Iris pigment epithelial cell (primary cell): ENCODE data around the gene DRG2.
A peak's percentile ranks its signal among the peaks of the same experiment; 100 is the strongest.

Experiments
- DNase-seq: peaks from one replicate; pipeline ENCODE4 v3.0.0-alpha.2; 2011; ENCODE audit warnings: low read depth

Gene DRG2

DNA sequence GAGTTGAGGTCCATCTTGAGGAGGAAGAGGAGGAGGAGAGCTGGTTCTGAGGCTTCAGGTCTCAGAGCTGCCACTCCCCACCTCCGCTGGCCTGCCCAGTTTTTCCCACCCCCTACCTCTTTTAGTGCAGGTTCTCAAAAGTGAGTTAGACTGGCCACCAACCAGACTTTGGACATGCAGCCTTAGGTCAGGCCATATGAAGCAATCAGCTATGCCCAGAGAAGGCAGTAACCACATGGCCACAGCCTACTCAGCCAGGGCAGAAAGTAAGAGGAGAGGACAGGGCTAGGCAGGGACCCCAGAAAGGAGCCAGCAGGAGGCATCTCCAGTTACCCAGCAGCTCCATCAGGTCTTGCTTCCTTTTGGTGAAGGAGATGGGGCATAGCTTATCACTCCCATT lies 29.8 kb downstream of the DRG2 start:
- DNase-seq, result peak; percentile 8

GRCh38 chr17:18117982-18118975 lies 30.5 kb downstream of the DRG2 start:
- DNase-seq, result peak; percentile 16

DNA sequence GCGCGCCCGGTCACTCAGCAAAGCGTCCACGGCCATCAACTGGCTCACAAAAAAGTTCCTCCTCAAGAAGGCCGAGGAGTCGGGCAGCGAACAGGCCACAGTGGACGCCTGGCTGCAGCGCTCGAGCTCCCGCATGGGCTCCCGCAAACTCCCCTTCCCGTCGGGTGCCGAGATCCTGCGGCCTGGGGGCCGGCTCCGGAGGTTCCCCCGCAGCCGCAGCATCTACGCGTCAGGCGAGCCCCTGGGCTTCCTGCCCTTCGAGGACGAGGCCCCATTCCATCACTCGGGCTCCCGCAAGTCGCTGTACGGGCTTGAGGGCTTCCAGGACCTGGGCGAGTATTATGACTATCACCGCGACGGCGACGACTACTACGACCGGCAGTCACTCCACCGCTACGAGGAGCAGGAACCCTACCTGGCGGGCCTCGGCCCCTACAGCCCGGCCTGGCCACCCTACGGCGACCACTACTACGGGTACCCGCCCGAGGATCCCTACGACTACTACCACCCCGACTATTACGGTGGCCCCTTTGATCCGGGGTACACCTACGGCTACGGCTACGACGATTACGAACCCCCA lies 31.5 kb downstream of the DRG2 start:
- no peak for DNase-seq

DNA sequence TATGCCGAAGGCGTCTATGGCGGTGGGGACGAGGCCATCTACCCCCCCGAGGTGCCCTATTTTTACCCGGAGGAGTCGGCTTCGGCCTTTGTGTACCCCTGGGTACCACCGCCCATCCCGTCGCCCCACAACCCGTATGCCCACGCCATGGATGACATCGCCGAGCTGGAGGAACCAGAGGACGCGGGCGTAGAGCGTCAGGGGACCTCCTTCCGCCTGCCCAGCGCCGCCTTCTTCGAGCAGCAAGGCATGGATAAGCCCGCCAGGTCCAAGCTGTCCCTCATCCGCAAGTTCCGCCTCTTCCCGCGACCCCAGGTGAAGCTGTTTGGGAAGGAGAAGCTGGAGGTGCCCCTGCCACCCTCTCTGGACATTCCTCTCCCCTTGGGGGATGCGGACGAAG lies 32.2 kb downstream of the DRG2 start:
- no peak for DNase-seq

- DNase-seq, result no peak
Measured at GRCh38 chr17:18120461-18121017, 32.8 kb downstream of the DRG2 start.

GRCh38 chr17:18121144-18121910 lies 33.6 kb downstream of the DRG2 start:
- DNase-seq, result no peak

GRCh38 chr17:18122990-18123753 lies 35.4 kb downstream of the DRG2 start:
- no peak for DNase-seq

- no peak for DNase-seq
Measured at GRCh38 chr17:18124345-18125126, 36.8 kb downstream of the DRG2 start.

DNA sequence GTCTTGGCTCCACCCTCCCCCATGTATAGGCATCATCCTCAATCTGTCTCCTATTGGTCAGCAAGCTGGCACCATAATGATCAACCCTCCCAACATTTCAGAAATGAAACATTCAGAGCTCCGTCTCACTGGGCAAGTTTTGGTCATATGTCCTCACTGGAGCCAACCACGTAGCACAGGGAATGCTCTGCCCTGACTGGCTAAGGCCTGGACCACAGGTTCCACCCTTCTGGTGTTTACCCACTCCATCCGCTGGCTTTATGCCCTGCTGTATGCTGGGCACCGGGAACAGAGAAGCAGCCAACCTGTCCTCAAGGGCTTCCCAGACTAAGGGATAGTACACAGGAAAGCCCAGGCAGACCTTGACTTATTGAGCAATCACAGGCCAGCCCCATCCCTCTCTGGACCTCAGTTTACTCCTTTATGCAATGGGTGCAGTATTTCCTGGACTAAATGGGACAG lies 41.3 kb downstream of the DRG2 start:
- DNase-seq, result peak; percentile 67

GRCh38 chr17:18132711-18133110 lies 45.0 kb downstream of the DRG2 start:
- DNase-seq, result no peak

DNA sequence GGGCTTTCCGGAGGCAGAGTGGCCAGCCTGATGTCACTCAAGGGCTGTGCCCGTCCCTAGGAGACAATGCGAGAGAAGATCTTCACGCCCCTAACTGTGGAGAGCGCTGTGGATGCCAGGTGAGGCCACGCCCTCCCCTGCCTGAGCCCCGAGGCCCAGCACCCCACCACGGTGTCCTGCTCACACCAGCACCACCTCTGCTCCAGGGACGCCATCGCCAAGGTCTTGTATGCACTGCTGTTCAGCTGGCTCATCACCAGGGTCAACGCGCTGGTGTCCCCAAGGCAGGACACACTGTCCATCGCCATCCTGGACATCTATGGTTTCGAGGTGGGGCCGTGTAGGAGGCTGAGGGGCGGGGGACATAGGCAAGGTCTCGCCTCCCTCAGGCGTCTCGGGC lies 48.6 kb downstream of the DRG2 start:
- DNase-seq, result no peak

DNA sequence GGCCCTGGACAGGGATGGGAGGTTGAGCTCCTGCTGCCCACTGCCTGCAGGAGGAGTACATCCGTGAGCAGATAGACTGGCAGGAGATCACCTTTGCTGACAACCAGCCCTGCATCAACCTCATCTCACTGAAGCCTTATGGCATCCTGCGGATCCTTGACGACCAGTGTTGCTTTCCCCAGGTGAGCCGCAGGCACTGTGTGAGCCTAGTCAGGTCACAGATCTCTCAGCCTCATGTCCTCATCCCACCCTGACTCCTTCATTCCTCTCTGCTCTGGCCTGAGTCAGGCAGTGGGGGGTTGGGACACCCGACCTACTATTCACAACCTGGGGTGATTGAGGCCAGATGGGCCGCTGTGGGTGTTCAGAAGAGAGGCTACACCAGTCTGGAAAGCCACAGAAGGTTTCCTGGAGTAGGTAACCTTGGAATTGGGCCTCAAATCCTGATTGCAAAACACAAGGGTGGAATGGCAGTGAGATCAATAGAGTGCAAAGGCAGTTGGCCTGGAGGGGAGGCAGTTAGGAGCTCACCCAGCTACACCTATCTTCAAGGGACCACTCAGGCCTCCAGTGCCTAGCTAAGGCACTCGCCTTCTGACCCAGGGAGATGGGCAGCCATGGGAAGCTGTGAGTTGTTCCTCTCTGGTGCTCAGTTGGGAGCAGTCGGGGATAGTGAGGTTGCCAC lies 50.5 kb downstream of the DRG2 start:
- no peak for DNase-seq

DNA sequence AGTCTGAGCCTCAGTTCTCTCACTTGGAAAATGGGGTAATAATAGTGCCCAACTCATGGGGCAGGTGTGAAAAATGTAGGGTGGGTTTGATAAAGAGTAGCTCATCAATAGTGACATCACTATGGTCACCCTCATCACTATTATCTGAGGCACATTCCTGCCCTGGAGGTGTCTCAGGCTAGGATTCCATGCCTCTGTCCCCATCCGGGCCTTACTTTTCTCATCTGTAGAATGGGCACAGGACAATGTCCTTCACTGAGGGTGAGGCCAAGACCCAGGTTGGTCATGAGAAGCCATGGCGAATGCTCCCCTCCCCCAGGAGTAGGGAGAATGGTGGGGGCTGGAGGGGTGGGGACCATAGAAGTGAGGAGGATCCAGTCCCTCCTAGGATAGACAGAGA lies 51.3 kb downstream of the DRG2 start:
- no peak for DNase-seq

- no peak for DNase-seq
Measured at GRCh38 chr17:18139498-18139897, 51.8 kb downstream of the DRG2 start.

DNA sequence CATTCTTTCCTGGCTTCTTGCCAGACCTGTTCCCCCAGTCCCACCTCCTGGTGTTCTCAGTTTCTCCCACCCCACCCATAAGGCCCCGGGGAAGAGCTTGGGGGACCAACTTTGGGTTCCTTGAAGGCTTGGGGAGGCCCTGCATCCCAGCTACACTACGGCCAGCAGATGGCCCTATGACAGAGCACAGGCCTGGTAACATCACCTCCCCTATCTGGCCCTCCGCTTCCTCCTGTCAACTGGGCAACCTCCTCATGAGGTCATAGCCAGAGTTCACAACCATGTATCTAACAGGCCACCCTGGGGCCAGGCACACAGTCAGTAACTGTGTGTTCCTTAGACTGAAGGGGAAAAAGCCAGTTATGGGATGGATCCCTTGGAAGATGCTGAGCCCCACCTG lies 52.2 kb downstream of the DRG2 start:
- DNase-seq, result peak; percentile 25

GRCh38 chr17:18140648-18141047 lies 52.9 kb downstream of the DRG2 start:
- no peak for DNase-seq

GRCh38 chr17:18141210-18141803 lies 53.6 kb downstream of the DRG2 start:
- peak; percentile 43 for DNase-seq

DNA sequence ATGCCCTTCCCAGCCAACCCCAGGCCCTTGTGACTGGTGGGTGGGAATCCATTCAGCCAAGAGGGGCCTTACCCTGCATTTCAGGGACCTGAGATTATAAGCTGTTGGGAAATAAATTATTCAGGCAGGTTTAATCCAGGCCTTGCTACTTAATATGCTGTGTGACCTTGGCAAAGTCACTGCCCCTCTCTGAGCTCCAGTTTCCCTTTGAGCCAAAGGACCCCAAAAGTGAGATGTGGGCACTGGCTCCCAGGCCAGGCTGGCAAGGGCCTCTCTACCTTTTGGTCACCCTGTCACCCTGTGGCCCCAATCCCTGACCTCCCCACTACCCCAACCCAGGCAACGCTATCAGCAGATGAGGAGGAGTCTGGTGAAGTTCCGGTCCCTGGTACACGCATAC lies 54.7 kb downstream of the DRG2 start:
- DNase-seq, result no peak

GRCh38 chr17:18143044-18143936 lies 55.5 kb downstream of the DRG2 start:
- DNase-seq, result peak; percentile 23
